HG03565 (cell line): ENCODE measurements around the gene THAP12.

Experiments used
- ATAC-seq: cut with Tn5 transposase; IDR thresholded peaks from one replicate; pipeline ENCODE4 v1.9.1; 2021; ENCODE audit warnings: mild to moderate bottlenecking, moderate library complexity; ENCODE audit not compliant: unreplicated experiment

The THAP12 gene

GRCh38 chr11:76380159-76380976 lies 564 bp downstream of the THAP12 start:
- ATAC-seq = peak; percentile 10

GRCh38 chr11:76379807-76380158 lies 1.1 kb downstream of the THAP12 start:
- no peak for ATAC-seq

GRCh38 chr11:76376746-76377558 lies 4.0 kb downstream of the THAP12 start:
- ATAC-seq = peak; percentile 30

GRCh38 chr11:76371170-76371569 lies 9.8 kb downstream of the THAP12 start:
- peak; percentile 74 for ATAC-seq

GRCh38 chr11:76369406-76369805 lies 11.5 kb downstream of the THAP12 start:
- ATAC-seq = no peak

- ATAC-seq = no peak
Measured at GRCh38 chr11:76368490-76368889, 12.4 kb downstream of the THAP12 start.

- ATAC-seq = no peak
Measured at GRCh38 chr11:76365038-76365679, 15.8 kb downstream of the THAP12 start.

- ATAC-seq = no peak
Measured at GRCh38 chr11:76362716-76363115, 18.2 kb downstream of the THAP12 start.

GRCh38 chr11:76361776-76362175 lies 19.2 kb downstream of the THAP12 start:
- ATAC-seq = no peak

- ATAC-seq = no peak
Measured at GRCh38 chr11:76361374-76361773, 19.6 kb downstream of the THAP12 start.

- no peak for ATAC-seq
Measured at GRCh38 chr11:76355172-76355571, 25.8 kb downstream of the THAP12 start.

- ATAC-seq = no peak
Measured at GRCh38 chr11:76348348-76348747, 32.6 kb downstream of the THAP12 start.

- no peak for ATAC-seq
Measured at GRCh38 chr11:76347466-76347865, 33.5 kb downstream of the THAP12 start.

- no peak for ATAC-seq
Measured at GRCh38 chr11:76339221-76339620, 41.7 kb downstream of the THAP12 start.

- no peak for ATAC-seq
Measured at GRCh38 chr11:76337923-76338322, 43.0 kb downstream of the THAP12 start.

GRCh38 chr11:76337469-76337868 lies 43.5 kb downstream of the THAP12 start:
- no peak for ATAC-seq

GRCh38 chr11:76336597-76336996 lies 44.3 kb downstream of the THAP12 start:
- no peak for ATAC-seq

- ATAC-seq = no peak
Measured at GRCh38 chr11:76335842-76336241, 45.1 kb downstream of the THAP12 start.

GRCh38 chr11:76334826-76335389 lies 46.0 kb downstream of the THAP12 start:
- no peak for ATAC-seq

GRCh38 chr11:76330651-76331050 lies 50.3 kb downstream of the THAP12 start:
- ATAC-seq = no peak

GRCh38 chr11:76329983-76330382 lies 50.9 kb downstream of the THAP12 start:
- ATAC-seq = no peak
